ENCODE measurements around the gene MXI1.
A peak's percentile ranks its signal among the peaks of the same experiment; 100 is the strongest.

MXI1 gene

GRCh38 chr10:110207011-110207804, at the start of gene MXI1:
TSS of gene MXI1 (plus strand) at chr10:110207605. CDS start at chr10:110207809, 204 bp downstream.
- DNase-seq (ENCODE audit: low read depth), result peak; percentile 81

GRCh38 chr10:110158051-110159005, 49.1 kb upstream of the MXI1 start:
- DNase-seq (ENCODE audit: low read depth), result no peak

- no peak for DNase-seq (ENCODE audit: low read depth)
Observed at GRCh38 chr10:110160081-110160480, 47.3 kb upstream of the MXI1 start.

GRCh38 chr10:110160522-110160921, 46.9 kb upstream of the MXI1 start:
- no peak for DNase-seq (ENCODE audit: low read depth)

GRCh38 chr10:110162741-110163145, 44.7 kb upstream of the MXI1 start:
- DNase-seq (ENCODE audit: low read depth), result no peak

GRCh38 chr10:110163192-110163773, 44.1 kb upstream of the MXI1 start:
- DNase-seq (ENCODE audit: low read depth), result no peak

GRCh38 chr10:110163841-110164240, 43.6 kb upstream of the MXI1 start:
- no peak for DNase-seq (ENCODE audit: low read depth)

- no peak for DNase-seq (ENCODE audit: low read depth)
Observed at GRCh38 chr10:110165239-110165638, 42.2 kb upstream of the MXI1 start.

- DNase-seq (ENCODE audit: low read depth), result no peak
Observed at GRCh38 chr10:110167149-110167548, 40.3 kb upstream of the MXI1 start.

- no peak for DNase-seq (ENCODE audit: low read depth)
Observed at GRCh38 chr10:110168601-110169481, 38.6 kb upstream of the MXI1 start.

- DNase-seq (ENCODE audit: low read depth), result no peak
Observed at GRCh38 chr10:110169586-110169985, 37.8 kb upstream of the MXI1 start.

GRCh38 chr10:110170142-110170971, 37.0 kb upstream of the MXI1 start:
- no peak for DNase-seq (ENCODE audit: low read depth)

GRCh38 chr10:110171032-110171431, 36.4 kb upstream of the MXI1 start:
- no peak for DNase-seq (ENCODE audit: low read depth)

GRCh38 chr10:110172155-110172554, 35.2 kb upstream of the MXI1 start:
- peak; percentile 10 for DNase-seq (ENCODE audit: low read depth)

GRCh38 chr10:110174201-110174600, 33.2 kb upstream of the MXI1 start:
- DNase-seq (ENCODE audit: low read depth), result no peak

GRCh38 chr10:110174816-110175215, 32.6 kb upstream of the MXI1 start:
- no peak for DNase-seq (ENCODE audit: low read depth)

- peak; percentile 11 for DNase-seq (ENCODE audit: low read depth)
Observed at GRCh38 chr10:110175406-110175805, 32.0 kb upstream of the MXI1 start.

GRCh38 chr10:110176141-110177030, 31.0 kb upstream of the MXI1 start:
- DNase-seq (ENCODE audit: low read depth), result no peak

GRCh38 chr10:110179220-110179619, 28.2 kb upstream of the MXI1 start:
- DNase-seq (ENCODE audit: low read depth), result no peak

GRCh38 chr10:110181451-110181850, 26.0 kb upstream of the MXI1 start:
- DNase-seq (ENCODE audit: low read depth), result no peak

Measured in amniotic epithelial cell (primary cell).